ENCODE measurements around the gene SMPX.

Gene SMPX

DNA sequence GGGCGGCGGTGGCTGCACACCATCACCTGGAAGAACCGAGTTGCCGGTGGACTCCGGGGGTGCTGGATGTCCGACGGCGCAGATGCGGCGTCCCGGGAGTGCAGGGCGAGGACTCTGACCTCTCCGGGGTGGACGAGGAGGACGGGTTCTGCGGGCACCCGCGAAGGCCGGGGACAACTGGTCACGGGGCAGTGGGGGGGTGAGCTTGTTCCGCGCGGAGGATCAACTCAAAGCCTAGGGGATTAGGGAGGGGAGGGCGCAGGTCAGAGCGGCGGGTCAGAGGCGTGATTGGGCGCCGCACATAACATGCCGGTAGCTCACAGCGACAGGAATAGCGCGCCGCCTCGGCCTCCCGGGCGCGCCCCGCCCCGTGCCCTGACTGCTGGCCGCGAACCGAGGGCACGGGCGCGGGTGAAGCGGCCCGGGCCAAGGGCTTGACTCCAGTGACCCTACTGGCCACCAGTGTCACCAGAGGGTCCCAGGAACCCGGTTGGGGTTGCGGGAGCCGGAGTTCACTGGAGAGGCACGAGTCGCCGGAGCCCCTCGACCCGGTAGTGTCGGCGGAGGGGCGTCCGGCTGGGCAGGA lies 99.7 kb downstream of the SMPX start, which contains the start of gene KLHL34:
TSS of gene KLHL34 (minus strand) at position 179 of the 586 bp plus-strand sequence. CDS start 542 bp downstream, outside the sequence.
- Histone ChIP-seq H3K9me3 (no peaks in the 10 kb centered on the region), H3K4me1 (ENCODE audit: control insufficient read depth in 1 of 2, insufficient read depth in 1 of 2, low read depth in 1 of 2, low read length in 1 of 2) (no peaks in the 10 kb centered on the region), H3K27me3 (peaks cover 61% of the 10 kb centered on the region), H3K27ac (no peak within 1 kb of the TSS), H3K36me3 (no peaks in the 10 kb centered on the region), H3K4me3 (ENCODE audit: low read depth in 1 of 2, low read length in 1 of 2) (no peak within 1 kb of the TSS)
- TF ChIP-seq, protein P1, sequence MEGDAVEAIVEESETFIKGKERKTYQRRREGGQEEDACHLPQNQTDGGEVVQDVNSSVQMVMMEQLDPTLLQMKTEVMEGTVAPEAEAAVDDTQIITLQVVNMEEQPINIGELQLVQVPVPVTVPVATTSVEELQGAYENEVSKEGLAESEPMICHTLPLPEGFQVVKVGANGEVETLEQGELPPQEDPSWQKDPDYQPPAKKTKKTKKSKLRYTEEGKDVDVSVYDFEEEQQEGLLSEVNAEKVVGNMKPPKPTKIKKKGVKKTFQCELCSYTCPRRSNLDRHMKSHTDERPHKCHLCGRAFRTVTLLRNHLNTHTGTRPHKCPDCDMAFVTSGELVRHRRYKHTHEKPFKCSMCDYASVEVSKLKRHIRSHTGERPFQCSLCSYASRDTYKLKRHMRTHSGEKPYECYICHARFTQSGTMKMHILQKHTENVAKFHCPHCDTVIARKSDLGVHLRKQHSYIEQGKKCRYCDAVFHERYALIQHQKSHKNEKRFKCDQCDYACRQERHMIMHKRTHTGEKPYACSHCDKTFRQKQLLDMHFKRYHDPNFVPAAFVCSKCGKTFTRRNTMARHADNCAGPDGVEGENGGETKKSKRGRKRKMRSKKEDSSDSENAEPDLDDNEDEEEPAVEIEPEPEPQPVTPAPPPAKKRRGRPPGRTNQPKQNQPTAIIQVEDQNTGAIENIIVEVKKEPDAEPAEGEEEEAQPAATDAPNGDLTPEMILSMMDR (IDR thresholded peaks at IDR 0.05), result no peak

- Histone ChIP-seq H3K27ac (no peak overlapping the region), H3K27me3 (peaks cover 61% of the 10 kb centered on the region), H3K9me3 (no peaks in the 10 kb centered on the region), H3K4me3 (ENCODE audit: low read depth in 1 of 2, low read length in 1 of 2) (no peak overlapping the region), H3K4me1 (ENCODE audit: control insufficient read depth in 1 of 2, insufficient read depth in 1 of 2, low read depth in 1 of 2, low read length in 1 of 2) (no peaks in the 10 kb centered on the region), H3K36me3 (no peaks in the 10 kb centered on the region)
- TF ChIP-seq, protein P1 (IDR thresholded peaks at IDR 0.05), result no peak
Measured at GRCh38 chrX:21657318-21658151, 100.4 kb downstream of the SMPX start.

GRCh38 chrX:21656587-21657317 lies 101.2 kb downstream of the SMPX start:
- peaks cover 61% of the 10 kb centered on the region for H3K27me3 ChIP-seq
- TF ChIP-seq, protein P1 (IDR thresholded peaks at IDR 0.05), result no peak
- H3K4me1 ChIP-seq (ENCODE audit: control insufficient read depth in 1 of 2, insufficient read depth in 1 of 2, low read depth in 1 of 2, low read length in 1 of 2), result no peaks in the 10 kb centered on the region
- H3K36me3 ChIP-seq, result no peaks in the 10 kb centered on the region
- no peak overlapping the region for H3K27ac ChIP-seq
- H3K9me3 ChIP-seq, result no peaks in the 10 kb centered on the region
- H3K4me3 ChIP-seq (ENCODE audit: low read depth in 1 of 2, low read length in 1 of 2), result no peak overlapping the region

All from neutrophil (primary cell).